Liver (tissue), 9 donors: ENCODE measurements around the gene KDM4C. TPM values are rescaled to one million over a fixed set of nuclear protein-coding genes. Genes with fewer than 3 reads are reported as not detected.

Experiments
- DNase-seq: peaks from one replicate; pipeline ENCODE4 v3.0.0-alpha.2; 2017; ENCODE audit warnings: low spot score
- H3K27ac ChIP-seq, 2 donors: one replicate each; pipeline ENCODE4 v1.7.0; 2013; ENCODE audit warnings: inconsistent platforms in 2 of 2, low read length in 2 of 2, control low read depth in 1 of 2, low read depth in 1 of 2, mild to moderate bottlenecking in 1 of 2
- H3K27me3 ChIP-seq, 4 donors: one replicate each; pipeline versions ENCODE4 v1.6.1 to v1.7.0; 2013; ENCODE audit warnings: low read length in 3 of 4, inconsistent platforms in 1 of 4, mild to moderate bottlenecking in 1 of 4, moderate library complexity in 1 of 4; ENCODE audit not compliant: control insufficient read depth in 4 of 4, insufficient read depth in 4 of 4
- H3K36me3 ChIP-seq, 4 donors: one replicate each; pipeline versions ENCODE4 v1.6.1 to v1.7.0; 2013; ENCODE audit warnings: low read length in 3 of 4, mild to moderate bottlenecking in 3 of 4, low read depth in 1 of 4, moderate library complexity in 1 of 4; ENCODE audit not compliant: control insufficient read depth in 4 of 4, insufficient read depth in 3 of 4
- H3K4me1 ChIP-seq, 4 donors: one replicate each; pipeline versions ENCODE4 v1.6.1 to v1.7.0; 2013; ENCODE audit warnings: low read length in 3 of 4, mild to moderate bottlenecking in 3 of 4, moderate library complexity in 1 of 4; ENCODE audit not compliant: control insufficient read depth in 4 of 4, insufficient read depth in 4 of 4
- H3K4me3 ChIP-seq, 3 donors: one replicate each; pipeline versions ENCODE4 v1.6.1 to v1.7.0; 2013; ENCODE audit warnings: low read length in 3 of 3, control low read depth in 1 of 3, low read depth in 1 of 3, mild to moderate bottlenecking in 1 of 3
- H3K9ac ChIP-seq, 2 donors: one replicate each; pipeline ENCODE4 v1.7.0; 2013; ENCODE audit warnings: low read length in 2 of 2, mild to moderate bottlenecking in 2 of 2, moderate library complexity in 2 of 2, control low read depth in 1 of 2, low read depth in 1 of 2
- H3K9me3 ChIP-seq, 4 donors: one replicate each; pipeline versions ENCODE4 v1.6.1 to v1.7.0; 2013; ENCODE audit warnings: low read length in 3 of 4; ENCODE audit not compliant: control insufficient read depth in 4 of 4
- CTCF ChIP-seq: fragments of 150-350 bp; IDR thresholded peaks from 2 replicates; pipeline ENCODE4 v1.5.1; 2017; ENCODE audit warnings: improper control_type of control experiment, low read depth, low read length; ENCODE audit not compliant: missing input control
- EGR1 ChIP-seq, 2 donors: IDR thresholded peaks; 2 replicates each; pipeline ENCODE4 v1.6.1; 2016 to 2018; ENCODE audit warnings: antibody characterized with exemption in 2 of 2, low read depth in 2 of 2
- FOXA1 ChIP-seq: IDR thresholded peaks from 2 replicates; pipeline ENCODE4 v1.6.1; 2016; ENCODE audit warnings: antibody characterized with exemption
- GABPA ChIP-seq, 2 donors: IDR thresholded peaks in 1 of 2; conservative IDR thresholded peaks in 1 of 2; 2 replicates each; pipeline ENCODE4 v1.6.1; 2016; ENCODE audit warnings: antibody characterized with exemption in 2 of 2, mild to moderate bottlenecking in 1 of 2, moderate library complexity in 1 of 2
- HNF4A ChIP-seq, 2 donors: conservative IDR thresholded peaks; 2 replicates each; pipeline ENCODE4 v1.6.1; 2016; ENCODE audit warnings: antibody characterized with exemption in 2 of 2, mild to moderate bottlenecking in 2 of 2
- JUND ChIP-seq, 2 donors: IDR thresholded peaks; 2 replicates each; pipeline ENCODE4 v1.6.1; 2016; ENCODE audit warnings: antibody characterized with exemption in 2 of 2
- RAD21 ChIP-seq, 2 donors: IDR thresholded peaks; 2 replicates each; pipeline ENCODE4 v1.6.1; 2016; ENCODE audit warnings: antibody characterized with exemption in 2 of 2, mild to moderate bottlenecking in 2 of 2
- RXRA ChIP-seq, 2 donors: IDR thresholded peaks; 2 replicates each; pipeline ENCODE4 v1.6.1; 2017 to 2018; ENCODE audit warnings: antibody characterized with exemption in 2 of 2, mild to moderate bottlenecking in 1 of 2
- SP1 ChIP-seq: IDR thresholded peaks from 2 replicates; pipeline ENCODE4 v1.6.1; 2018; ENCODE audit warnings: antibody characterized with exemption, mild to moderate bottlenecking
- TAF1 ChIP-seq: conservative IDR thresholded peaks from 2 replicates; pipeline ENCODE4 v1.6.1; 2016; ENCODE audit warnings: antibody characterized with exemption, mild to moderate bottlenecking
- YY1 ChIP-seq: IDR thresholded peaks from 2 replicates; pipeline ENCODE4 v1.6.1; 2016; ENCODE audit warnings: antibody characterized with exemption, mild to moderate bottlenecking
- WGBS: extraction: QIAGEN DNeasy Blood & Tissue Kit; methylation state at CpG from one replicate; pipeline ENCODE4 v1.1.7; 2013; 5-methylcytosine and 5-hydroxymethylcytosine counted together
- polyA plus RNA-seq, 2 donors: library from polyadenylated mRNA; stranded (reverse) in 1 of 2; unstranded in 1 of 2; fragments of 200-250 nt in 1 of 2; fragments of >200 nt in 1 of 2; fragmentation: Nextera tagmentation in 1 of 2; extraction: Ambion mirVana in 1 of 2; gene quantifications; one replicate each; pipeline versions ENCODE4 v1.2.1 to v1.2.3, GENCODE V29; 2013 to 2015
- total RNA-seq, 2 donors: library from RNA; depleted of rRNA; stranded (reverse); fragments of >200 nt; gene quantifications; one replicate each; pipeline ENCODE4 v1.2.3, GENCODE V29; 2014
- TF ChIP-seq, protein P1 (sequence below): IDR thresholded peaks from 2 replicates; pipeline ENCODE4 v1.6.1; 2016; ENCODE audit warnings: antibody characterized with exemption
- TF ChIP-seq, protein P2 (sequence below): IDR thresholded peaks from 2 replicates; pipeline ENCODE4 v1.6.1; 2016; ENCODE audit warnings: antibody characterized with exemption, mild to moderate bottlenecking
- TF ChIP-seq, protein P3 (sequence below): IDR thresholded peaks from 2 replicates; pipeline ENCODE4 v1.6.1; 2016; ENCODE audit warnings: antibody characterized with exemption
- donor health status: healthy.
- donor health status: healthy.
- donor health status: healthy.
- donor health status: healthy.
- donor health status: healthy.

Gene KDM4C
- total and polyA plus RNA-seq, 4 donors: 4.3 to 40.2 (median 24.0) TPM

DNA sequence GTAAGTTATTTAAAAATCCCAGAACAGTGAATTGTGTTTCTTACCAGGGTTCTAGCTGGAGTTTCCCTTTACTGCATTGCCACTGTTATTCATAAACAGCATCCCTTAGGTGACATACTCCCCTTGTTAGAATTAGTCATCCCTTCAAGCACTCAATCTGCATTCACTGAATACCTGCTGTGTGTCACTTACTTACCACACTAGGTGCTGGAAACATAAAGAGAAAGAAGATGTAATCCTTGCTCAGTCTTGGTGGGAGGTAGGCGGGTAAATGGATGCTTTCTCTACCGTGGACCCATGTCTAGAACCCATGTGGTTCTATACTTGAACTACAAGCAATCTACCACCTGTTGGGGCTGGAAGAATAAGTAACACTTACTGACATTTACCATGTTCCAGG, 371.6 kb downstream of the KDM4C start:
- Histone ChIP-seq H3K36me3 (peaks cover 5 to 24% (median 20%) of the 10 kb centered on the region in 4 donors), H3K9me3 (no peaks in the 10 kb centered on the region), H3K9ac (no peak overlapping the region), H3K27ac (no peak overlapping the region), H3K4me1 (no peaks in the 10 kb centered on the region), H3K4me3 (no peak overlapping the region), H3K27me3 (no peaks in the 10 kb centered on the region)
- WGBS: 70% methylated on average over 2 of the region's 2 CpGs
- no peak for TF ChIP-seq GABPA (IDR thresholded peaks at IDR 0.05 in 1 of 2, conservative IDR thresholded peaks at IDR 0.05 in 1 of 2)
- no peak for DNase-seq

DNA sequence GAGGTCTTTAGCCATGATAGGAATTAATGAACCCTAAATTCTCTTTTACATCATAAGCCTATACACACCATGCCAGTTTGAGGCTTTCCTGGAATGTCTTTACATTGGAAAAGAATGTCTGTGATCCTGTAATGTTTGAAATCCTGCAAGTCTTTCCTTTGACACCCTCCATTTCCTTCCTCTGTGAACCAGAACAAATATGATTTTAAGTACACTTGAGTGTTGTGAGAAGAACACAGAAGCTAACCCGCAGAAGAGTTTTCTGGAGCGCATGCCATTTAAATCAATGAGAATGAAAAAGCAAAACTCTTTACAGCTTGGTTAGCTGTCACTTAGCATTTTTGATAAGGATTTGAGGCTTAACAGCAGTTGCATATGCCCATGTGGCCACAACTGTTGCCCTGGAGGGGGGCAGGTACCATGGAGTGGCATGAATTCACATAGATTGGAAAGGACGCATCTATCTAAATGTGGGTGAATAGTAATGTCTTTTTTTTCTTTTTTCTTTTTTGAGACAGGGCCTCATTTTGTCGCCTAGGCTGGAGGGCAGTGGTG, 372.6 kb downstream of the KDM4C start:
- Histone ChIP-seq H3K9ac (no peak overlapping the region), H3K36me3 (peaks cover 5 to 26% (median 21%) of the 10 kb centered on the region in 4 donors), H3K9me3 (no peaks in the 10 kb centered on the region), H3K27me3 (no peaks in the 10 kb centered on the region), H3K27ac (no peak overlapping the region), H3K4me3 (no peak overlapping the region), H3K4me1 (no peaks in the 10 kb centered on the region)
- no peak for DNase-seq
- no peak for TF ChIP-seq YY1
- TF ChIP-seq EGR1 (IDR thresholded peaks at IDR 0.05; ENCODE audit: low read depth in 2 of 2): no peak
- TF ChIP-seq CTCF: no peak
- TF ChIP-seq, protein P1, sequence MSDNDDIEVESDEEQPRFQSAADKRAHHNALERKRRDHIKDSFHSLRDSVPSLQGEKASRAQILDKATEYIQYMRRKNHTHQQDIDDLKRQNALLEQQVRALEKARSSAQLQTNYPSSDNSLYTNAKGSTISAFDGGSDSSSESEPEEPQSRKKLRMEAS: no peak
- no peak for TF ChIP-seq GABPA (IDR thresholded peaks at IDR 0.05 in 1 of 2, conservative IDR thresholded peaks at IDR 0.05 in 1 of 2)
- no peak for TF ChIP-seq HNF4A (conservative IDR thresholded peaks at IDR 0.05)
- TF ChIP-seq RXRA (IDR thresholded peaks at IDR 0.05): no peak
- no peak for TF ChIP-seq TAF1
- no peak for TF ChIP-seq JUND (IDR thresholded peaks at IDR 0.05)
- no peak for TF ChIP-seq FOXA1
- WGBS: over 99% methylated on average over 4 of the region's 4 CpGs

DNA sequence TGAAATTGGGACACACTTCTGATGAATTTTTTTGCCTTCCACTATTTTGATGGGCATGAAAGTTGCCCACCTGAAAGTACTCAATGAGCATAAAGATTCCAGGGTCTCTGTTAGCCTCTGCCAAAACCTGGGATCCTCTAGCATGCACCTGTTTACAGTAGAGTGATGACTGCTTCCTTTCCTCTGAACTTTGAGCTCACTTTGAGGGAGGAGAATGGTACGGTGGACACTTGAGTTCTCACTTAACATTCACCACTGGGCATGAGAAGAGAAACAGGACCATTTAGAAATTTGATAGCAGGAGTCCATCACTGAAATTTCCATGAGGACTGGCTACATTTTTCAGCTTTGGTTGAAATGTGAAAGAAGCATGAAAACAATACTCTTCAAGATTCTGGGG, 374.8 kb downstream of the KDM4C start:
- WGBS: 0% methylated on average over 1 of the region's 1 CpG

More for the DNA sequence above, 374.8 kb downstream of the KDM4C start:
- no peak overlapping the region for H3K27ac ChIP-seq
- no peaks in the 10 kb centered on the region for H3K27me3 ChIP-seq
- no peaks in the 10 kb centered on the region for H3K9me3 ChIP-seq
- TF ChIP-seq, protein P2, sequence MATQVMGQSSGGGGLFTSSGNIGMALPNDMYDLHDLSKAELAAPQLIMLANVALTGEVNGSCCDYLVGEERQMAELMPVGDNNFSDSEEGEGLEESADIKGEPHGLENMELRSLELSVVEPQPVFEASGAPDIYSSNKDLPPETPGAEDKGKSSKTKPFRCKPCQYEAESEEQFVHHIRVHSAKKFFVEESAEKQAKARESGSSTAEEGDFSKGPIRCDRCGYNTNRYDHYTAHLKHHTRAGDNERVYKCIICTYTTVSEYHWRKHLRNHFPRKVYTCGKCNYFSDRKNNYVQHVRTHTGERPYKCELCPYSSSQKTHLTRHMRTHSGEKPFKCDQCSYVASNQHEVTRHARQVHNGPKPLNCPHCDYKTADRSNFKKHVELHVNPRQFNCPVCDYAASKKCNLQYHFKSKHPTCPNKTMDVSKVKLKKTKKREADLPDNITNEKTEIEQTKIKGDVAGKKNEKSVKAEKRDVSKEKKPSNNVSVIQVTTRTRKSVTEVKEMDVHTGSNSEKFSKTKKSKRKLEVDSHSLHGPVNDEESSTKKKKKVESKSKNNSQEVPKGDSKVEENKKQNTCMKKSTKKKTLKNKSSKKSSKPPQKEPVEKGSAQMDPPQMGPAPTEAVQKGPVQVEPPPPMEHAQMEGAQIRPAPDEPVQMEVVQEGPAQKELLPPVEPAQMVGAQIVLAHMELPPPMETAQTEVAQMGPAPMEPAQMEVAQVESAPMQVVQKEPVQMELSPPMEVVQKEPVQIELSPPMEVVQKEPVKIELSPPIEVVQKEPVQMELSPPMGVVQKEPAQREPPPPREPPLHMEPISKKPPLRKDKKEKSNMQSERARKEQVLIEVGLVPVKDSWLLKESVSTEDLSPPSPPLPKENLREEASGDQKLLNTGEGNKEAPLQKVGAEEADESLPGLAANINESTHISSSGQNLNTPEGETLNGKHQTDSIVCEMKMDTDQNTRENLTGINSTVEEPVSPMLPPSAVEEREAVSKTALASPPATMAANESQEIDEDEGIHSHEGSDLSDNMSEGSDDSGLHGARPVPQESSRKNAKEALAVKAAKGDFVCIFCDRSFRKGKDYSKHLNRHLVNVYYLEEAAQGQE: no peak
- TF ChIP-seq, protein P3, sequence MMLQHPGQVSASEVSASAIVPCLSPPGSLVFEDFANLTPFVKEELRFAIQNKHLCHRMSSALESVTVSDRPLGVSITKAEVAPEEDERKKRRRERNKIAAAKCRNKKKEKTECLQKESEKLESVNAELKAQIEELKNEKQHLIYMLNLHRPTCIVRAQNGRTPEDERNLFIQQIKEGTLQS: no peak
- TF ChIP-seq, protein P1: no peak
- TF ChIP-seq RAD21 (IDR thresholded peaks at IDR 0.05): no peak
- no peak for TF ChIP-seq CTCF
- TF ChIP-seq SP1: no peak
- TF ChIP-seq EGR1 (IDR thresholded peaks at IDR 0.05; ENCODE audit: low read depth in 2 of 2): no peak
- H3K4me3 ChIP-seq: no peak overlapping the region
- DNase-seq: no peak
- no peaks in the 10 kb centered on the region for H3K4me1 ChIP-seq
- peaks cover 5 to 32% (median 19%) of the 10 kb centered on the region in 4 donors for H3K36me3 ChIP-seq
- H3K9ac ChIP-seq: no peak overlapping the region
